DMS53 treated with DMSO at 0.1 percent for 48 hours (cell line): Measurements from ENCODE around the gene SRSF11.

Experiments
- DNase-seq: peaks from one replicate; lab custom pipeline; 2025; ENCODE audit not compliant: unreplicated experiment; lab: John Stamatoyannopoulos, UW

SRSF11 gene

GRCh38 chr1:70220517-70221237 lies 503 bp upstream of the SRSF11 start:
- no peak for DNase-seq

GRCh38 chr1:70222716-70223235 lies 1.6 kb downstream of the SRSF11 start:
- no peak for DNase-seq

GRCh38 chr1:70224954-70225353 lies 3.8 kb downstream of the SRSF11 start:
- DNase-seq: no peak

- DNase-seq: no peak
These were observed 6.3 kb downstream of the SRSF11 start for GRCh38 chr1:70227439-70227838.

GRCh38 chr1:70228670-70229069 lies 7.5 kb downstream of the SRSF11 start:
- DNase-seq: no peak

GRCh38 chr1:70231475-70231874 lies 10.3 kb downstream of the SRSF11 start:
- no peak for DNase-seq

GRCh38 chr1:70234733-70235132 lies 13.6 kb downstream of the SRSF11 start:
- no peak for DNase-seq

- no peak for DNase-seq
These were observed 18.8 kb downstream of the SRSF11 start for GRCh38 chr1:70239940-70240339.

- no peak for DNase-seq
These were observed 25.9 kb downstream of the SRSF11 start for GRCh38 chr1:70247122-70247521.

- DNase-seq: no peak
These were observed 26.6 kb downstream of the SRSF11 start for GRCh38 chr1:70247768-70248167.

- DNase-seq: no peak
These were observed 27.5 kb downstream of the SRSF11 start for GRCh38 chr1:70248729-70249128.

GRCh38 chr1:70256664-70257063 lies 35.5 kb downstream of the SRSF11 start:
- no peak for DNase-seq

GRCh38 chr1:70264839-70265238 lies 43.7 kb downstream of the SRSF11 start:
- DNase-seq: no peak

- DNase-seq: no peak
These were observed 44.8 kb downstream of the SRSF11 start for GRCh38 chr1:70265946-70266345.

GRCh38 chr1:70277875-70278274 lies 56.7 kb downstream of the SRSF11 start:
- DNase-seq: no peak

- DNase-seq: no peak
These were observed 57.5 kb downstream of the SRSF11 start for GRCh38 chr1:70278710-70279109.

- no peak for DNase-seq
These were observed 63.2 kb downstream of the SRSF11 start for GRCh38 chr1:70284366-70284765.

GRCh38 chr1:70286453-70286852 lies 65.3 kb downstream of the SRSF11 start:
- no peak for DNase-seq

- DNase-seq: no peak
These were observed 67.0 kb downstream of the SRSF11 start for GRCh38 chr1:70288166-70288565.

GRCh38 chr1:70290218-70290617 lies 69.0 kb downstream of the SRSF11 start:
- DNase-seq: no peak

- no peak for DNase-seq
These were observed 72.1 kb downstream of the SRSF11 start for GRCh38 chr1:70293186-70293843.

- no peak for DNase-seq
These were observed 74.6 kb downstream of the SRSF11 start for GRCh38 chr1:70295749-70296148.

GRCh38 chr1:70299472-70299871 lies 78.3 kb downstream of the SRSF11 start:
- DNase-seq: no peak
